Glutamatergic neuron (in vitro differentiated cells): ENCODE results near the gene SORT1. TPM values are rescaled to one million over a fixed set of nuclear protein-coding genes. Genes with fewer than 3 reads are reported as not detected.

Source experiments
- DNase-seq: peaks from one replicate; pipeline ENCODE4 v3.0.0; 2022
- H3K27ac Mint-ChIP-seq: one replicate; pipeline ENCODE4 v1.8.0; 2020; ENCODE audit warnings: mild to moderate bottlenecking, mixed read lengths, inconsistent platforms; ENCODE audit not compliant: unreplicated experiment
- H3K27me3 Mint-ChIP-seq: one replicate; pipeline ENCODE4 v1.8.0; 2020; ENCODE audit warnings: mild to moderate bottlenecking, moderate library complexity, mixed read lengths, inconsistent platforms; ENCODE audit not compliant: unreplicated experiment
- H3K36me3 Mint-ChIP-seq: one replicate; pipeline ENCODE4 v1.8.0; 2020; ENCODE audit warnings: mild to moderate bottlenecking, mixed read lengths, inconsistent platforms; ENCODE audit not compliant: unreplicated experiment
- H3K4me1 Mint-ChIP-seq: one replicate; pipeline ENCODE4 v1.8.0; 2020; ENCODE audit warnings: mild to moderate bottlenecking, low read depth, mixed read lengths, inconsistent platforms; ENCODE audit not compliant: unreplicated experiment
- H3K4me3 Mint-ChIP-seq: one replicate; pipeline ENCODE4 v1.8.0; 2020; ENCODE audit warnings: mild to moderate bottlenecking, mixed read lengths, inconsistent platforms; ENCODE audit not compliant: unreplicated experiment
- H3K9me3 Mint-ChIP-seq: one replicate; pipeline ENCODE4 v1.8.0; 2020; ENCODE audit warnings: mild to moderate bottlenecking, moderate library complexity, mixed read lengths, inconsistent platforms; ENCODE audit not compliant: unreplicated experiment
- total RNA-seq: library from RNA; stranded (reverse); fragmentation: NEBNext Ultra II Directional; extraction: Animal tissue kit (Norgen Biotek cat#: 25700); gene quantifications from one replicate; pipeline ENCODE4 v1.2.1, GENCODE V29; 2021; ENCODE audit not compliant: unreplicated experiment
- TF ChIP-seq, protein P1 (sequence below): fragments of 200-600 bp; sonication (generic); IDR thresholded peaks from one replicate; pipeline ENCODE4 v1.5.0; 2021; ENCODE audit not compliant: partially characterized antibody, unreplicated experiment

SORT1 gene
- total RNA-seq, 1 donor from 2014 or later: 53.2 TPM

- no peak overlapping the region for H3K27ac Mint-ChIP-seq
- no peaks in the 10 kb centered on the region for H3K27me3 Mint-ChIP-seq
Measured at GRCh38 chr1:109365642-109366204, 32.0 kb downstream of the SORT1 start.

DNA sequence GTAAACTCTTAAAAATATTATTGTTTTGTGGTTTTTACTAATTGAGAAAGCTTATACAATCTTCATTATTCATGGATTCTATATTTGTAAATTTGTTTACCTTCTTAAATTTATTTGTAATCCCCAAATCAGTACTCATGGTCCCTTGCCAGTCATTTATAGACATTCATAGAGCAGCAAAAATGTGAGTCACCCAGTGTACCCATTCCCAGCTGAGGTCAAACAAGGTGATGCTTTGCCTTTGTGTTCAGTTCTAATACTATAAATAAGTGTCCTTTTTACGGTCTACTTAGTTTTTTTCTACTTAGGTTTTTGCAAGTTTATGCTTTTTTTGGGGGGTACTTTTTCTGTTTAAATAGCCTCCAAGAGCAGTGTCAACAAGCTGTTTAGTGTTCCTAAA, 36.1 kb downstream of the SORT1 start:
- no peaks in the 10 kb centered on the region for H3K27me3 Mint-ChIP-seq
- no peaks in the 10 kb centered on the region for H3K4me1 Mint-ChIP-seq
- peaks cover 3% of the 10 kb centered on the region for H3K9me3 Mint-ChIP-seq
- no peak overlapping the region for H3K27ac Mint-ChIP-seq
- DNase-seq: no peak
- H3K36me3 Mint-ChIP-seq: peaks cover 8% of the 10 kb centered on the region
- TF ChIP-seq, protein P1, sequence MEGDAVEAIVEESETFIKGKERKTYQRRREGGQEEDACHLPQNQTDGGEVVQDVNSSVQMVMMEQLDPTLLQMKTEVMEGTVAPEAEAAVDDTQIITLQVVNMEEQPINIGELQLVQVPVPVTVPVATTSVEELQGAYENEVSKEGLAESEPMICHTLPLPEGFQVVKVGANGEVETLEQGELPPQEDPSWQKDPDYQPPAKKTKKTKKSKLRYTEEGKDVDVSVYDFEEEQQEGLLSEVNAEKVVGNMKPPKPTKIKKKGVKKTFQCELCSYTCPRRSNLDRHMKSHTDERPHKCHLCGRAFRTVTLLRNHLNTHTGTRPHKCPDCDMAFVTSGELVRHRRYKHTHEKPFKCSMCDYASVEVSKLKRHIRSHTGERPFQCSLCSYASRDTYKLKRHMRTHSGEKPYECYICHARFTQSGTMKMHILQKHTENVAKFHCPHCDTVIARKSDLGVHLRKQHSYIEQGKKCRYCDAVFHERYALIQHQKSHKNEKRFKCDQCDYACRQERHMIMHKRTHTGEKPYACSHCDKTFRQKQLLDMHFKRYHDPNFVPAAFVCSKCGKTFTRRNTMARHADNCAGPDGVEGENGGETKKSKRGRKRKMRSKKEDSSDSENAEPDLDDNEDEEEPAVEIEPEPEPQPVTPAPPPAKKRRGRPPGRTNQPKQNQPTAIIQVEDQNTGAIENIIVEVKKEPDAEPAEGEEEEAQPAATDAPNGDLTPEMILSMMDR: no peak
- H3K4me3 Mint-ChIP-seq: no peak overlapping the region

More at GRCh38 chr1:109365642-109366204, 32.0 kb downstream of the SORT1 start:
- H3K4me1 Mint-ChIP-seq: peaks cover 3% of the 10 kb centered on the region
- no peak overlapping the region for H3K4me3 Mint-ChIP-seq
- peaks cover 8% of the 10 kb centered on the region for H3K36me3 Mint-ChIP-seq
- no peak for DNase-seq
- TF ChIP-seq, protein P1: no peak
- peaks cover 1% of the 10 kb centered on the region for H3K9me3 Mint-ChIP-seq

DNA sequence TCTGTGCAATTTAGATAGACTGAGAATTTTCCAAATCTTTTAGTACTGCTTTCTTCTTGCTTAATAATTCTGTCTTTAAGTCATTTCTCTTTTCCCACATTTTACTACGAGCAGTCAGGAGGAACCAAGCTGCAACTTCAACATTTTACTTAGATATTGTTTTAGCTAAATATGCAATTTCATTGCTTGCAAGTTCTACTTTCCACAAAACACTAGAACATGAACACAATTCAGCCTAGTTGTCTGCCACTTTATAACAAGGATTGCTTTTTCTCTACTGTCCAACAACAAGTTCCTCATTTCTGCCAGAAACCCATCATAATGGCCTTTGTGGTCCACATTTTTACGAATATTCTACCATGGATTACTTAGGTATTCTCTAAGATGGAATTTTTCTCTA, 36.6 kb downstream of the SORT1 start:
- no peak overlapping the region for H3K4me3 Mint-ChIP-seq
- peaks cover 3% of the 10 kb centered on the region for H3K9me3 Mint-ChIP-seq
- TF ChIP-seq, protein P1: no peak
- H3K27me3 Mint-ChIP-seq: no peaks in the 10 kb centered on the region
- no peak for DNase-seq
- H3K4me1 Mint-ChIP-seq: no peaks in the 10 kb centered on the region
- peaks cover 2% of the 10 kb centered on the region for H3K36me3 Mint-ChIP-seq
- no peak overlapping the region for H3K27ac Mint-ChIP-seq

DNA sequence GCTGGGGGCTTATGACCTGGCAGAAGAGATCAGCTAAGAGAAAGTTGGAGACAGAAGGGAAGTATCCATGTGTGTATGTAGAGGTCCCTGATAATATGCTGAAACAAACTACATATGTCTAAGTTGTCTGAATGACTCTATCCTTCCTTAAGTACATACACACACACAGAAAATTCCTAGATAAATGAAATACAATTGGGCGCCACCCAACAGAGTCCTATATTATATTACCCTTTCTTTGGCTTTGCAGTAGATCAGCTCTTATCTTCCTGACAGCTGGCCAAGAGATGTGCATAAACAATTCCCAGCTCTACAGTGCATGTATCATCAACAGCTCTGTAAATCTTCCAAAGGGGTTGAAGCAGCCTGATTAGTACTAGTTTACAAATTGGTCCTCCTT, 40.1 kb downstream of the SORT1 start:
- no peak overlapping the region for H3K4me3 Mint-ChIP-seq
- H3K27ac Mint-ChIP-seq: no peak overlapping the region
- no peaks in the 10 kb centered on the region for H3K36me3 Mint-ChIP-seq
- H3K27me3 Mint-ChIP-seq: peaks cover 1% of the 10 kb centered on the region
- DNase-seq: no peak
- TF ChIP-seq, protein P1: no peak
- peaks cover 3% of the 10 kb centered on the region for H3K9me3 Mint-ChIP-seq
- no peaks in the 10 kb centered on the region for H3K4me1 Mint-ChIP-seq

DNA sequence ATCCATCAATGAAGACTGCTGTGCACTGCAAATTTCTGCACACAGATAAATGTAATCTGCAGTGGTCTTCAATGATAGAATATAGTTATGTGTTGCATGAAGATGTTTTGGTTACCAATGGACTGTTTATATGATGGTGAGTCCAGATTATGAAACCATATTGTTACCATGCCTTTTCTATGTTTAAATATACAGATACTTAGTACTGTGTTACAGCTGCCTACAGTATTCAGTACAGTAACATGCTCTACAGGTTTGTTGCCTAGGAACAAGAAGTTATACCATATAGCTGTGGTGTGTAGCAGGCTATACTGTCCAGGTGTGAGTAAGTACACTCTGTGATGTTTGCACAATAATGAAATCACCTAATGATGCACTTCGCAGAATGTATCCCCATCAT, 40.8 kb downstream of the SORT1 start:
- TF ChIP-seq, protein P1: no peak
- no peak overlapping the region for H3K27ac Mint-ChIP-seq
- no peaks in the 10 kb centered on the region for H3K4me1 Mint-ChIP-seq
- H3K36me3 Mint-ChIP-seq: no peaks in the 10 kb centered on the region
- H3K4me3 Mint-ChIP-seq: no peak overlapping the region
- no peak for DNase-seq
- H3K9me3 Mint-ChIP-seq: peaks cover 3% of the 10 kb centered on the region
- H3K27me3 Mint-ChIP-seq: peaks cover 1% of the 10 kb centered on the region
